CD4-positive, CD25-positive, alpha-beta regulatory T cell (primary cell): ENCODE results near the gene SKIC2. TPM values are rescaled to one million over a fixed set of nuclear protein-coding genes. Genes with fewer than 3 reads are reported as not detected.
A peak's percentile ranks its signal among the peaks of the same experiment; 100 is the strongest.

Source experiments
- ATAC-seq, 2 donors: fragments of 150-1000 bp; cut with Tn5 transposase; one replicate each; pipeline ENCODE4 v1.10.0; 2021; ENCODE audit warnings: low read depth in 2 of 2, moderate number of reproducible peaks in 2 of 2, moderate library complexity in 1 of 2
- DNase-seq, 3 donors: peaks; one replicate each; pipeline versions ENCODE4 v3.0.0 to v3.0.0-alpha.2; 2012 to 2022; ENCODE audit warnings: mixed read lengths in 1 of 3
- H3K27ac ChIP-seq: one replicate; pipeline ENCODE4 v1.7.0; 2013; ENCODE audit warnings: mild to moderate bottlenecking, low read length; ENCODE audit not compliant: insufficient read depth, poor library complexity, severe bottlenecking
- H3K27me3 ChIP-seq: one replicate; pipeline ENCODE4 v1.7.0; 2013; ENCODE audit warnings: low read length; ENCODE audit not compliant: control insufficient read depth, insufficient read depth
- H3K36me3 ChIP-seq: one replicate; pipeline ENCODE4 v1.7.0; 2013; ENCODE audit warnings: mild to moderate bottlenecking, low read length, moderate library complexity; ENCODE audit not compliant: control insufficient read depth, insufficient read depth
- H3K4me1 ChIP-seq: 2 replicates; pipeline ENCODE4 v1.7.0; 2013; ENCODE audit warnings: mild to moderate bottlenecking, low read length; ENCODE audit not compliant: insufficient read depth, control insufficient read depth, poor library complexity, severe bottlenecking
- H3K4me3 ChIP-seq: one replicate; pipeline ENCODE4 v1.7.0; 2013; ENCODE audit warnings: low read depth, mild to moderate bottlenecking, low read length, moderate library complexity
- H3K9me3 ChIP-seq, 2 experiments: 1 replicate in 1 of 2; 2 replicates in 1 of 2; pipeline ENCODE4 v1.7.0; 2013; ENCODE audit warnings: low read length in 2 of 2, mild to moderate bottlenecking in 1 of 2, moderate library complexity in 1 of 2; ENCODE audit not compliant: control insufficient read depth in 2 of 2
- H3K27ac Mint-ChIP-seq, 3 donors: one replicate each; pipeline ENCODE4 v1.8.0; 2020 to 2022; ENCODE audit warnings: mild to moderate bottlenecking in 3 of 3, mixed read lengths in 3 of 3, moderate library complexity in 2 of 3
- H3K27me3 Mint-ChIP-seq: one replicate; pipeline ENCODE4 v1.8.0; 2022; ENCODE audit warnings: mild to moderate bottlenecking, mixed read lengths
- H3K36me3 Mint-ChIP-seq: one replicate; pipeline ENCODE4 v1.8.0; 2020; ENCODE audit warnings: mixed read lengths
- H3K4me1 Mint-ChIP-seq, 4 donors: one replicate each; pipeline ENCODE4 v1.8.0; 2020 to 2022; ENCODE audit warnings: mixed read lengths in 4 of 4, mild to moderate bottlenecking in 1 of 4
- H3K4me3 Mint-ChIP-seq, 4 donors: one replicate each; pipeline ENCODE4 v1.8.0; 2020 to 2022; ENCODE audit warnings: mild to moderate bottlenecking in 4 of 4, mixed read lengths in 4 of 4, moderate library complexity in 3 of 4
- H3K9me3 Mint-ChIP-seq, 7 donors: one replicate each; pipeline ENCODE4 v1.8.0; 2020 to 2022; ENCODE audit warnings: mixed read lengths in 7 of 7, mild to moderate bottlenecking in 3 of 7, moderate library complexity in 2 of 7
- polyA plus RNA-seq, 4 donors: library from polyadenylated mRNA; unstranded; fragments of 300-500 nt; fragmentation: Illumina TruSeq; gene quantifications; one replicate each; pipeline ENCODE4 v1.2.3, GENCODE V29; 2021
- total RNA-seq: library from RNA; stranded (reverse); gene quantifications from one replicate; pipeline ENCODE4 v1.2.3, GENCODE V29; 2022

The SKIC2 gene
- total and polyA plus RNA-seq, 5 donors from 2014 or later, result 16.2 to 101 (median 17.7) TPM

DNA sequence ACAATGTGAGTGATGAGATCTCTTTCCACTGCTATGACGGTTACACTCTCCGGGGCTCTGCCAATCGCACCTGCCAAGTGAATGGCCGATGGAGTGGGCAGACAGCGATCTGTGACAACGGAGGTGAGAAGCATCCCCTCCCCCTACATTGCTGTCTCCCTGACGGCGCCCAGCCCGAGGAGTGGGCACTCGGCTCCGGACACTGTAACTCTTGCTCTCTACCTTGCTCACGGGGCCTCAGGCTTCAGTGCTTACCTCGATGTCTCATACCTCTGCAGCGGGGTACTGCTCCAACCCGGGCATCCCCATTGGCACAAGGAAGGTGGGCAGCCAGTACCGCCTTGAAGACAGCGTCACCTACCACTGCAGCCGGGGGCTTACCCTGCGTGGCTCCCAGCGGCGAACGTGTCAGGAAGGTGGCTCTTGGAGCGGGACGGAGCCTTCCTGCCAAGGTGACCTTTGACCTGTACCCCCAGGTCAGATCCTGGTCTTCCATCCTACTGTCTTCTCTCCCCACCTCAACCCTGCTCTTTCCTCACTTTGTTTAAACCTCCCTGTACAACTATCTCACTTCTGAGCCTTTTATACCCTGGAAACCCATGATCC lies 11.8 kb upstream of the SKIC2 start:
- peaks cover 10% of the 10 kb centered on the region for H3K36me3 ChIP-seq
- no peak for ATAC-seq
- H3K36me3 Mint-ChIP-seq, result peaks cover 4% of the 10 kb centered on the region
- peaks cover 0 to 4% (median 0%) of the 10 kb centered on the region in 7 donors for H3K9me3 Mint-ChIP-seq
- H3K27ac ChIP-seq, result no peak overlapping the region
- H3K9me3 ChIP-seq, result no peaks in the 10 kb centered on the region
- H3K27me3 Mint-ChIP-seq, result peaks cover 21% of the 10 kb centered on the region
- no peak overlapping the region for H3K27ac Mint-ChIP-seq
- H3K4me1 ChIP-seq, result no peaks in the 10 kb centered on the region
- DNase-seq, result no peak
- no peak overlapping the region for H3K4me3 Mint-ChIP-seq
- no peak overlapping the region for H3K4me3 ChIP-seq
- no peaks in the 10 kb centered on the region for H3K4me1 Mint-ChIP-seq
- H3K27me3 ChIP-seq, result no peaks in the 10 kb centered on the region

DNA sequence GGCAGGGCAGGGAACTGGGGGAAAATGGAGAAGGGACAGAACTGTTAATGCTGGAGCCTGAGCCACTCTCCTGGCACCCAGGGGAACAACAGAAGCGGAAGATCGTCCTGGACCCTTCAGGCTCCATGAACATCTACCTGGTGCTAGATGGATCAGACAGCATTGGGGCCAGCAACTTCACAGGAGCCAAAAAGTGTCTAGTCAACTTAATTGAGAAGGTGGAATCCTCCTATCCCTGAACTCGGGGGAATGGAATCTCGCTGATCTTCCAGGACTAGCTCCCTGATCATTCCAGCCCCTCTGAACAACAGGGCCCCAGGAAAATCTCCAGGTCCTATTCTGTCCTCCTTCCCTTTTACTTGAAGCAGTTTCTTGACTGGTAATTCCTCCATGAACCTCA lies 11.1 kb upstream of the SKIC2 start:
- DNase-seq, result no peak
- Mint-ChIP-seq H3K27me3 (peaks cover 21% of the 10 kb centered on the region), H3K27ac (peak overlapping the region in 2 of 3 donors; percentile 25 to 54), H3K4me1 (peaks cover 0 to 4% (median 1%) of the 10 kb centered on the region in 4 donors), H3K36me3 (peaks cover 7% of the 10 kb centered on the region), H3K9me3 (peaks cover 0 to 2% (median 0%) of the 10 kb centered on the region in 7 donors), H3K4me3 (no peak overlapping the region)
- H3K4me1 ChIP-seq, result no peaks in the 10 kb centered on the region
- H3K9me3 ChIP-seq, result no peaks in the 10 kb centered on the region
- no peaks in the 10 kb centered on the region for H3K27me3 ChIP-seq
- H3K36me3 ChIP-seq, result peaks cover 12% of the 10 kb centered on the region
- no peak overlapping the region for H3K27ac ChIP-seq
- ATAC-seq, result no peak
- no peak overlapping the region for H3K4me3 ChIP-seq

DNA sequence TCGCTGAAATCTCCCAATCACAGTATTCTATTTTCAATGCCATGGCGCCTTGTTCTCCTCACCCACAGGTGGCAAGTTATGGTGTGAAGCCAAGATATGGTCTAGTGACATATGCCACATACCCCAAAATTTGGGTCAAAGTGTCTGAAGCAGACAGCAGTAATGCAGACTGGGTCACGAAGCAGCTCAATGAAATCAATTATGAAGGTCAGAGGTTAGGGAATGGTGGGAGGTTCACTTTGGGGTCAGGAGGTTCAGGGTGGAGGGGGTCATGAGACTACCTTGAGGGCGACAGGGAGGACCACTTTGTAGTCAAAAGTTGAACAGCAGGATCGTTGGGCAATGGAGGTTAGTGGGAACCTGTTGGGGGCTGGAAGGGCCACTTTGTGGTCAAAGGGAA lies 10.7 kb upstream of the SKIC2 start:
- H3K4me3 ChIP-seq, result no peak overlapping the region
- H3K4me1 ChIP-seq, result no peaks in the 10 kb centered on the region
- H3K27me3 ChIP-seq, result no peaks in the 10 kb centered on the region
- DNase-seq (no peak), ATAC-seq (no peak)
- Mint-ChIP-seq H3K36me3 (peaks cover 11% of the 10 kb centered on the region), H3K27me3 (peaks cover 21% of the 10 kb centered on the region), H3K4me1 (peaks cover 0 to 8% (median 2%) of the 10 kb centered on the region in 4 donors), H3K27ac (peak overlapping the region in 2 of 3 donors; percentile 25 to 62), H3K4me3 (no peak overlapping the region), H3K9me3 (peaks cover 0 to 2% (median 0%) of the 10 kb centered on the region in 7 donors)
- peaks cover 14% of the 10 kb centered on the region for H3K36me3 ChIP-seq
- no peak overlapping the region for H3K27ac ChIP-seq
- no peaks in the 10 kb centered on the region for H3K9me3 ChIP-seq

DNA sequence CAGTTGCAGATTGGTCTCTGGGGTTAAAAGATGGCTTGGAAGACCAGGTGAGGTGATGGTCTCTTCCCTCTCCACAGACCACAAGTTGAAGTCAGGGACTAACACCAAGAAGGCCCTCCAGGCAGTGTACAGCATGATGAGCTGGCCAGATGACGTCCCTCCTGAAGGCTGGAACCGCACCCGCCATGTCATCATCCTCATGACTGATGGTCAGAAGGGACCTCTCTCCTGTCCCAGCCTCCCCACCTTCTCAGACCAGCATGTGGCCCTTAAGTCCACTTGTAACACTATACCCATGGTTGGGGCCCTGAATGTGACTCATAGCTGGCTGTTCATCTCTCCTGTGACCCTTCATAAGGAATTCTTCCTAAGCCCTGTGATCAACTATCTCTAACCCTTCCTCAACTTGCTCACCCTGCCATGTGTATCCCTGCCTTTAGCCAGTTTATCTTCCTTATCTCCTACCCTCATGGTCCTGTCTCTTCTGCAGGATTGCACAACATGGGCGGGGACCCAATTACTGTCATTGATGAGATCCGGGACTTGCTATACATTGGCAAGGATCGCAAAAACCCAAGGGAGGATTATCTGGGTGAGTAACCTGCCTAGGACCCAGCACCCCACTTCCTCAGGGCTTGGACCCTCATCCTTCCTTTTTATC lies 10.1 kb upstream of the SKIC2 start:
- Histone ChIP-seq H3K4me1 (no peaks in the 10 kb centered on the region), H3K4me3 (no peak overlapping the region), H3K36me3 (peaks cover 20% of the 10 kb centered on the region), H3K27me3 (no peaks in the 10 kb centered on the region), H3K9me3 (no peaks in the 10 kb centered on the region), H3K27ac (no peak overlapping the region)
- Mint-ChIP-seq H3K27me3 (peaks cover 18% of the 10 kb centered on the region), H3K9me3 (peaks cover 0 to 2% (median 0%) of the 10 kb centered on the region in 7 donors), H3K4me3 (no peak overlapping the region), H3K27ac (peak overlapping the region in 1 of 3 donors; percentile 62), H3K4me1 (peaks cover 0 to 8% (median 2%) of the 10 kb centered on the region in 4 donors), H3K36me3 (peaks cover 17% of the 10 kb centered on the region)
- DNase-seq (no peak), ATAC-seq (no peak)

DNA sequence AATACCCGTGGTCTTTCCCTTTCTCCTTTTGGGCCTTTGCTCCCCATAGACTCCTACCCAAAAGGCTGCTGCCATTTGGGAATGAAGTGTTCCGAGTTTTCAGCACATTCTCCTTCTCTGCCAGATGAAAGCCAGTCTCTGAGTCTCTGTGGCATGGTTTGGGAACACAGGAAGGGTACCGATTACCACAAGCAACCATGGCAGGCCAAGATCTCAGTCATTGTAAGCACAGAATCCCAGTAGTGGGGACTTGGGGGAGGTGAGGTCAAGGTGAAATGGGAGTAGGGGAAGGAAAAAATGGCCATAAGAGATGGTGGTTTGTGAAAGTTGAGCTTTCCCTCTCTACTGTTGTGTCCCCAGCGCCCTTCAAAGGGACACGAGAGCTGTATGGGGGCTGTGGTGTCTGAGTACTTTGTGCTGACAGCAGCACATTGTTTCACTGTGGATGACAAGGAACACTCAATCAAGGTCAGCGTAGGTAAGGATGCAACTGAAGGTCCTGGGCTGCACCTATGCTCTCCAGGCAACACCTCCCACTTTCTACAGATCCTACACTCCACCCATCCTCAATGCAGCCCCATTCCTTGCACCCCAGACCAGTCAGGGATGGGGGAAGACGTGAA lies 8.9 kb upstream of the SKIC2 start:
- no peak for ATAC-seq
- H3K27me3 ChIP-seq, result no peaks in the 10 kb centered on the region
- peaks cover 31% of the 10 kb centered on the region for H3K36me3 ChIP-seq
- Mint-ChIP-seq H3K4me1 (peaks cover 0 to 8% (median 2%) of the 10 kb centered on the region in 4 donors), H3K36me3 (peaks cover 28% of the 10 kb centered on the region), H3K9me3 (peaks cover 0 to 2% (median 0%) of the 10 kb centered on the region in 7 donors), H3K27me3 (peaks cover 8% of the 10 kb centered on the region), H3K4me3 (no peak overlapping the region), H3K27ac (peak overlapping the region; percentile 62 to 76 (median 62))
- H3K9me3 ChIP-seq, result no peaks in the 10 kb centered on the region
- H3K4me1 ChIP-seq, result no peaks in the 10 kb centered on the region
- H3K27ac ChIP-seq, result no peak overlapping the region
- DNase-seq, result no peak
- H3K4me3 ChIP-seq, result no peak overlapping the region

DNA sequence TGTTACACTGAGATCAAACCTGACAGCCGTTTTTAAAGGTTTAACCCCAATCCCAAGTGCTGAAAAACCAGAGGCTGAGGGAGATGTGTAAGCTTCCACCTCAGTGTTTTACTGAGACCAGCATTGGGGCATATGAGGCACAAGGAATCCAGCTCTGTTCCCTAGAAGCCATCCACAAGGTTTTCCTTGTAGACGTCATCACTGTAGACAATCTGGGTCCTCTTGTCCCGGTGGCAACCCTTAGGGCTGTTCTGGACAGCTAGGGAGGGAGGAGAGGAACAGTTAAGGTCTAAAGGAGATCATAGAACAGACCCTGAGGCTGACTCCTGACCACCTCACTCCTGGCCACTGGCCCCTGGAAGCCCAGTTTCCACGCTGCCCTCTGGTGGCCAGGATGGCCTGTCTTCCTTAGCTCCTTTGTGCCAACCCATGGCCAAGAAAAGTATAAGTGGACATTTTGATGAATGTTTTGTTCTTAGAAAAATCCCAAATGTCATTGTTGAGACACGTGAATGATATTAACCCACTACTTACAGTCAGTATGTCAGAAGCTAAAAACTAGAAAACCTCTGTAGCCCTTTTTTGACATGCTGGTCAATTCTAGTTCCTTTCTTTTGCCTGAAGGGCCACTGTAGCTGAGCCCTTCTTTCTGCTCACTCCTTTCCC lies 6.7 kb upstream of the SKIC2 start:
- H3K27ac ChIP-seq, result no peak overlapping the region
- H3K27ac Mint-ChIP-seq, result peak overlapping the region in 2 of 3 donors; percentile 25 to 52
- H3K9me3 Mint-ChIP-seq, result no peaks in the 10 kb centered on the region
- H3K4me1 ChIP-seq, result peaks cover under 1% of the 10 kb centered on the region
- peaks cover 4% of the 10 kb centered on the region for H3K27me3 Mint-ChIP-seq
- ATAC-seq (peak in 1 of 2 donors; percentile 39), DNase-seq (peak in 1 of 3 donors; percentile 34)
- H3K27me3 ChIP-seq, result no peaks in the 10 kb centered on the region
- H3K4me3 Mint-ChIP-seq, result no peak overlapping the region
- H3K36me3 Mint-ChIP-seq, result peaks cover 33% of the 10 kb centered on the region
- peaks cover 46% of the 10 kb centered on the region for H3K36me3 ChIP-seq
- peaks cover 0 to 10% (median 5%) of the 10 kb centered on the region in 4 donors for H3K4me1 Mint-ChIP-seq
- no peak overlapping the region for H3K4me3 ChIP-seq
- no peaks in the 10 kb centered on the region for H3K9me3 ChIP-seq

DNA sequence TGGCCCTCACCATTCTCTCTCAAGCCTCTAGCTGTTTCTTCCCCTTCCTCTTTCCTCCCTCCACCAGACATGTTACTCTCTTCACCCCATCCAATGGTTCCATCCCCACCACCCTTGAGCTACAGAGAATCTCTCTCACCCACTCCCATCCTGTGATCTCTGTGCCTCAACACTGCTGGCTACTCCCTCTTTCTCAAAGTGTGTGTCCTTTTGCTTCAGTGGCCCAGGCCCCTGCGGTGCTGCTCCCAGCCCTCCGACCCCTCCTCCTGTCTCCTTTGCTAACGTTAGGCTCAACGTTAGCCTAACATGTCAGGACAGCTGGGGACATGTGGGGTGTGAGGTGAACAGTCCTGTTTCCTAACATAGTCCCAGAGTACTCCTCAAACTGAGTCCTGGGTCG lies 6.1 kb upstream of the SKIC2 start:
- H3K27ac Mint-ChIP-seq, result peak overlapping the region in 2 of 3 donors; percentile 12 to 52
- peaks cover 7% of the 10 kb centered on the region for H3K4me1 ChIP-seq
- H3K27me3 ChIP-seq, result no peaks in the 10 kb centered on the region
- H3K27ac ChIP-seq, result no peak overlapping the region
- no peak overlapping the region for H3K4me3 ChIP-seq
- peaks cover 33% of the 10 kb centered on the region for H3K36me3 Mint-ChIP-seq
- peaks cover 0 to 16% (median 10%) of the 10 kb centered on the region in 4 donors for H3K4me1 Mint-ChIP-seq
- ATAC-seq, result no peak
- no peak overlapping the region for H3K4me3 Mint-ChIP-seq
- DNase-seq, result no peak
- H3K36me3 ChIP-seq, result peaks cover 46% of the 10 kb centered on the region
- H3K9me3 Mint-ChIP-seq, result no peaks in the 10 kb centered on the region
- no peaks in the 10 kb centered on the region for H3K27me3 Mint-ChIP-seq
- H3K9me3 ChIP-seq, result no peaks in the 10 kb centered on the region
